Stimulated activated CD4-positive, alpha-beta T cell treated with anti-CD3 and anti-CD28 coated beads, Interleukin-4, amount 100 ng/mL, for 24 hours (primary cell): ENCODE data around the gene GHRL.
"Not testable (repeated sequence)": the region's sequence is repeated elsewhere in the genome, so short reads cannot be mapped to it uniquely, and the experiment has no call there.

ENCODE experiments used
- DNase-seq: peaks from one replicate; pipeline ENCODE4 v3.0.0-alpha.2; 2020

GHRL gene

GRCh38 chr3:10272476-10272875 is 20.3 kb downstream of the GHRL start:
- not testable (repeated sequence) for DNase-seq

GRCh38 chr3:10269443-10269842 is 23.3 kb downstream of the GHRL start:
- DNase-seq: no peak

- DNase-seq: no peak
Measured at GRCh38 chr3:10268930-10269329, 23.8 kb downstream of the GHRL start.

- no peak for DNase-seq
Measured at GRCh38 chr3:10268116-10268515, 24.6 kb downstream of the GHRL start.

- DNase-seq: not testable (repeated sequence)
Measured at GRCh38 chr3:10266936-10267335, 25.8 kb downstream of the GHRL start.

- no peak for DNase-seq
Measured at GRCh38 chr3:10265833-10266232, 26.9 kb downstream of the GHRL start.

GRCh38 chr3:10263646-10264363 is 28.9 kb downstream of the GHRL start:
- peak; percentile 76 for DNase-seq

GRCh38 chr3:10262027-10262426 is 30.7 kb downstream of the GHRL start:
- DNase-seq: no peak

GRCh38 chr3:10260211-10260701 is 32.5 kb downstream of the GHRL start:
- DNase-seq: no peak

GRCh38 chr3:10259798-10260197 is 32.9 kb downstream of the GHRL start:
- no peak for DNase-seq

- no peak for DNase-seq
Measured at GRCh38 chr3:10259036-10259435, 33.7 kb downstream of the GHRL start.

- no peak for DNase-seq
Measured at GRCh38 chr3:10255835-10256234, 36.9 kb downstream of the GHRL start.

- no peak for DNase-seq
Measured at GRCh38 chr3:10253731-10254130, 39.0 kb downstream of the GHRL start.

GRCh38 chr3:10251006-10251405 is 41.7 kb downstream of the GHRL start:
- DNase-seq: no peak

GRCh38 chr3:10249833-10250232 is 42.9 kb downstream of the GHRL start:
- DNase-seq: peak; percentile 18

- peak; percentile 67 for DNase-seq
Measured at GRCh38 chr3:10248984-10249748, 43.6 kb downstream of the GHRL start.

GRCh38 chr3:10248184-10248983 is 44.4 kb downstream of the GHRL start, which contains the start of gene TATDN2:
TATDN2 (plus strand) TSS chr3:10248459; CDS start chr3:10249201, 742 bp downstream.
- DNase-seq: peak; percentile 95

- no peak for DNase-seq
Measured at GRCh38 chr3:10247679-10248183, 45.0 kb downstream of the GHRL start.

GRCh38 chr3:10245081-10245712 is 47.5 kb downstream of the GHRL start:
- DNase-seq: no peak

GRCh38 chr3:10244009-10244408 is 48.7 kb downstream of the GHRL start:
- DNase-seq: no peak

GRCh38 chr3:10242182-10243065 is 50.3 kb downstream of the GHRL start:
- peak; percentile 79 for DNase-seq
